HFFc6 (cell line): ENCODE measurements around the gene FOXC1. TPM values are rescaled to one million over a fixed set of nuclear protein-coding genes. Genes with fewer than 3 reads are reported as not detected.

Source experiments
- DNase-seq: peaks from one replicate; pipeline ENCODE4 v3.0.0-alpha.2; 2018
- H3K27ac Mint-ChIP-seq: 2 replicates; pipeline ENCODE4 v1.8.0; 2020; ENCODE audit warnings: mild to moderate bottlenecking, mixed read lengths
- H3K27me3 Mint-ChIP-seq: 2 replicates; pipeline ENCODE4 v1.8.0; 2021; ENCODE audit warnings: mild to moderate bottlenecking, moderate library complexity, mixed read lengths; ENCODE audit not compliant: insufficient read depth
- H3K36me3 Mint-ChIP-seq: 2 replicates; pipeline ENCODE4 v1.8.0; 2021; ENCODE audit warnings: low read depth, mixed read lengths
- H3K4me1 Mint-ChIP-seq: 2 replicates; pipeline ENCODE4 v1.8.0; 2020; ENCODE audit warnings: low read depth, mixed read lengths
- H3K4me3 Mint-ChIP-seq: 2 replicates; pipeline ENCODE4 v1.8.0; 2020; ENCODE audit warnings: mild to moderate bottlenecking, moderate library complexity, mixed read lengths
- H3K9me3 Mint-ChIP-seq: 2 replicates; pipeline ENCODE4 v1.8.0; 2020; ENCODE audit warnings: mild to moderate bottlenecking, mixed read lengths
- total RNA-seq, 6 experiments: library from RNA; stranded (reverse); fragmentation: NEBNext Ultra II Directional; extraction: Animal tissue kit (Norgen Biotek cat#: 25700); gene quantifications; 2 replicates in 1 of 6; 3 replicates in 5 of 6; pipeline ENCODE4 v1.2.3, GENCODE V29; 2021
- TF ChIP-seq, protein P1 (sequence below): fragments of 200-600 bp; sonication (generic); IDR thresholded peaks from 2 replicates; pipeline ENCODE4 v1.5.0; 2021; ENCODE audit warnings: antibody characterized with exemption, mild to moderate bottlenecking

FOXC1 gene
- total RNA-seq, 6 experiments from 2014 or later: 15.8 to 18.0 (median 16.9) TPM

GRCh38 chr6:1580109-1580508, 29.6 kb upstream of the FOXC1 start:
- no peak overlapping the region for H3K4me3 Mint-ChIP-seq
- H3K4me1 Mint-ChIP-seq: peaks cover 8% of the 10 kb centered on the region
- H3K27me3 Mint-ChIP-seq: peaks cover 18% of the 10 kb centered on the region
- no peak overlapping the region for H3K27ac Mint-ChIP-seq
- TF ChIP-seq, protein P1, sequence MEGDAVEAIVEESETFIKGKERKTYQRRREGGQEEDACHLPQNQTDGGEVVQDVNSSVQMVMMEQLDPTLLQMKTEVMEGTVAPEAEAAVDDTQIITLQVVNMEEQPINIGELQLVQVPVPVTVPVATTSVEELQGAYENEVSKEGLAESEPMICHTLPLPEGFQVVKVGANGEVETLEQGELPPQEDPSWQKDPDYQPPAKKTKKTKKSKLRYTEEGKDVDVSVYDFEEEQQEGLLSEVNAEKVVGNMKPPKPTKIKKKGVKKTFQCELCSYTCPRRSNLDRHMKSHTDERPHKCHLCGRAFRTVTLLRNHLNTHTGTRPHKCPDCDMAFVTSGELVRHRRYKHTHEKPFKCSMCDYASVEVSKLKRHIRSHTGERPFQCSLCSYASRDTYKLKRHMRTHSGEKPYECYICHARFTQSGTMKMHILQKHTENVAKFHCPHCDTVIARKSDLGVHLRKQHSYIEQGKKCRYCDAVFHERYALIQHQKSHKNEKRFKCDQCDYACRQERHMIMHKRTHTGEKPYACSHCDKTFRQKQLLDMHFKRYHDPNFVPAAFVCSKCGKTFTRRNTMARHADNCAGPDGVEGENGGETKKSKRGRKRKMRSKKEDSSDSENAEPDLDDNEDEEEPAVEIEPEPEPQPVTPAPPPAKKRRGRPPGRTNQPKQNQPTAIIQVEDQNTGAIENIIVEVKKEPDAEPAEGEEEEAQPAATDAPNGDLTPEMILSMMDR: no peak
- DNase-seq: no peak
- H3K36me3 Mint-ChIP-seq: no peaks in the 10 kb centered on the region
- no peaks in the 10 kb centered on the region; the same call in 1 of the 2 replicates for H3K9me3 Mint-ChIP-seq

DNA sequence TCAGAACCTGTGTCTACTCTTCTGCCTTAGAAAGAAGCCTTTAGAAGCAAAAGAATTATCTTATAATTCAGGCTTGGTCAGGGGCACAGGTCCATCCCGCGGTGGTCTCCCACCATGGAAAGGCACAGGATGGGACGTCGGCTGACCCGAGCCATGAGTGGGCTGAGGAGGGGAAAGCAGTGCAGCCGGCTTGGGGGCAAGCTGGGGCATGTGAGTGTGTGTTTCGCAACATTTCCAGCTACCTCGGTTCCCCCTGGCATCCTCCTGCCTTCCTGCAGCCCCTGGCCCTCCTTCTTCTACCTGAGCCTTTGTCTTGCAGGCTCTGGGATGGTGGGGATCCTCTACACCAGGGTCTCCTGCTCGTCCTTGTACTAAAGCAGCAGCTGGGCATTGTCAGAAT, 29.1 kb upstream of the FOXC1 start:
- H3K27me3 Mint-ChIP-seq: peaks cover 20% of the 10 kb centered on the region
- no peaks in the 10 kb centered on the region; the same call in 1 of the 2 replicates for H3K9me3 Mint-ChIP-seq
- no peak overlapping the region for H3K27ac Mint-ChIP-seq
- peaks cover 3% of the 10 kb centered on the region for H3K4me1 Mint-ChIP-seq
- H3K4me3 Mint-ChIP-seq: no peak overlapping the region
- no peaks in the 10 kb centered on the region for H3K36me3 Mint-ChIP-seq
- no peak for DNase-seq
- TF ChIP-seq, protein P1: no peak

DNA sequence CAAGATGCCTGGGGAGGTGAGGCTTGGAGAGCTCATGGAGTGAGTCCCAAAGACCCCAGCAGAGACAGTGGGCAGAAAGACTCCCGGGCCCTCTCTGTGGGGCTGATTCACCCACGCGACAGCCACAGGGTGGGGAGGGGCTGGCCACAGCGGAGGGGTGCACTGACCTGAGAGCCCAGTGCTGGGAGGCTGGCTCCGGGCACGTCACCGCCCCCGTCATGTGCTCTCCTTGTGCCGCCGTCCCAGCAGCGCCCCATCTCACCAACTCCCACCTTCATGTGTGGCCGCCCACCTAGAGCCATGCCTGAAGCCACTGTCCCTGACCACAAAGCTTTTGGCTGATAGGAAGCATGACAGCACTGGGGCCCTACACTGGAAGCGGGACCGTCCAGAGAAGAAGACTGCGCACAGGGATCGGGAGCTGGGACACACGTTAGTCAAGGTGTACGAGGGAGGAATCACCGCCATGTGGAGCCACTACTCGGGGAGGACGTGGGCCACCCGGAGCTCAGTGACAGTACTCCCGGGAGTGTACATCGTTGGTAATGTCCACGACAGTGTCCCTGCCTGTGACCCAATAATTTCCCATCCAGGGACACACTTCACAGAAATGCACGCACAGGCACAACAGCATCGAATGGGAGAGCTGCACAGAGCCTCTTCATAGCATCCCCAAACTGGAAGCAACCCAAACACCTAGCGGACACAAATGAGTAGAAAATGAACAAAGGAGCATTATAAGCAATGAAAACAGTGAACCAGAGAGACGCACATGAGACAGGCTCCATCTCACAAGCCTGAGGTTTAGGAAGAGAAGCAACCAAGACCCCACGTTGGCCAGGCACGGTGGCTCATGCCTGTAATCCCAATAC, 28.4 kb upstream of the FOXC1 start:
- Mint-ChIP-seq H3K9me3 (no peaks in the 10 kb centered on the region; the same call in 1 of the 2 replicates), H3K4me3 (no peak overlapping the region), H3K36me3 (no peaks in the 10 kb centered on the region), H3K27ac (no peak overlapping the region), H3K4me1 (no peaks in the 10 kb centered on the region; the same call in 1 of the 2 replicates), H3K27me3 (peaks cover 22% of the 10 kb centered on the region)
- TF ChIP-seq, protein P1: no peak
- no peak for DNase-seq

DNA sequence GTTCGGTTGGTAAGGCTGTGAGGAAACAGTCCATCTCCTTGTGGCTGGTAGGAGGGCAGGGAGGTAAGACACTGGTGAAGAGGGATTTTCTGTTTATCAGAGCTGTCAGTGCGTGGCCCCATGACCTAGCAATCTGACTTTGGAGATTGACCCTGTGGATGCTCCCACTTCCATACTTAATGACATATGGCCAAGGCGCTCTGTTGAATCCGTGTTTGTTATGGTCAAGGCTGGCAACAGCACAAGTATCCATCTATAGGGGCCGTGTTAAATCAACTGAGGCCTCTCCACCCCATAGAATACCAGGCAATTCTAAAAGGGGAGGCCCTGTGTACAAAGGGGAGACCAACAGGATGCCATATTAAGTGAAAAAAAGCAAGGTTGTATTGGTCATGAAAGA, 25.6 kb upstream of the FOXC1 start:
- Mint-ChIP-seq H3K4me3 (no peak overlapping the region), H3K36me3 (no peaks in the 10 kb centered on the region), H3K9me3 (no peaks in the 10 kb centered on the region; the same call in 1 of the 2 replicates), H3K4me1 (no peaks in the 10 kb centered on the region), H3K27ac (no peak overlapping the region), H3K27me3 (peaks cover 21% of the 10 kb centered on the region)
- no peak for DNase-seq
- TF ChIP-seq, protein P1: no peak

- Mint-ChIP-seq H3K27ac (no peak overlapping the region), H3K9me3 (no peaks in the 10 kb centered on the region; the same call in 1 of the 2 replicates), H3K36me3 (no peaks in the 10 kb centered on the region), H3K27me3 (peaks cover 28% of the 10 kb centered on the region), H3K4me1 (no peaks in the 10 kb centered on the region), H3K4me3 (no peak overlapping the region)
- TF ChIP-seq, protein P1: no peak
- no peak for DNase-seq
These were observed 24.6 kb upstream of the FOXC1 start for GRCh38 chr6:1584996-1585668.
